ENCODE data around the gene MKRN2.

DNA sequence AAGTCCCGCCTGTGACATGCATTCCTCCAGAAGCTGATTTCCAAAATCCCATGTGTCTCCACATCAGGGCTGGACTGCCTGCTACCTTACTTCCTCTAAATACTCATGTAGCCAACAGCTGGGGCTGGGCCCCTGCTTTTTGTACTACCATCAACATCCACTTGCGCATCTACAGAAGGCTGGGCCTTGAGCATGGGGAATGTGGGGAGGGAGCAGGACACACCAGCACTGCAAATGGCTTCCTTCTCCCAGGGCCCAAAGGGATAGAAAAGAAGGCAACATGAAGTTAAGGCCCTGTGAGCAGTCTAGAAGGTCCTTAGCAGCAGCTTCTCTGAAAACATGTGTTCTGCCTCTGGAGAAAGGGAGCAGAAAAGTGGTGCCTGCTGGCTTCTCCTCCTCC, 27.2 kb downstream of the MKRN2 start:
- TF ChIP-seq, protein P1, sequence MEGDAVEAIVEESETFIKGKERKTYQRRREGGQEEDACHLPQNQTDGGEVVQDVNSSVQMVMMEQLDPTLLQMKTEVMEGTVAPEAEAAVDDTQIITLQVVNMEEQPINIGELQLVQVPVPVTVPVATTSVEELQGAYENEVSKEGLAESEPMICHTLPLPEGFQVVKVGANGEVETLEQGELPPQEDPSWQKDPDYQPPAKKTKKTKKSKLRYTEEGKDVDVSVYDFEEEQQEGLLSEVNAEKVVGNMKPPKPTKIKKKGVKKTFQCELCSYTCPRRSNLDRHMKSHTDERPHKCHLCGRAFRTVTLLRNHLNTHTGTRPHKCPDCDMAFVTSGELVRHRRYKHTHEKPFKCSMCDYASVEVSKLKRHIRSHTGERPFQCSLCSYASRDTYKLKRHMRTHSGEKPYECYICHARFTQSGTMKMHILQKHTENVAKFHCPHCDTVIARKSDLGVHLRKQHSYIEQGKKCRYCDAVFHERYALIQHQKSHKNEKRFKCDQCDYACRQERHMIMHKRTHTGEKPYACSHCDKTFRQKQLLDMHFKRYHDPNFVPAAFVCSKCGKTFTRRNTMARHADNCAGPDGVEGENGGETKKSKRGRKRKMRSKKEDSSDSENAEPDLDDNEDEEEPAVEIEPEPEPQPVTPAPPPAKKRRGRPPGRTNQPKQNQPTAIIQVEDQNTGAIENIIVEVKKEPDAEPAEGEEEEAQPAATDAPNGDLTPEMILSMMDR (IDR thresholded peaks at IDR 0.05) = no peak
- no peak for TF ChIP-seq POLR2A (IDR thresholded peaks at IDR 0.05)

Measured in thyroid gland (tissue), 4 donors.